B cell (primary cell): Measurements from ENCODE around the gene RNU1-4. TPM values are rescaled to one million over a fixed set of nuclear protein-coding genes. Genes with fewer than 3 reads are reported as not detected.
"Not testable (repeated sequence)": the region's sequence is repeated elsewhere in the genome, so short reads cannot be mapped to it uniquely, and the experiment has no call there.

Experiments
- ATAC-seq: fragments of 200-7000 bp; cut with Tn5 transposase; one replicate; pipeline ENCODE4 v1.10.0; 2021; ENCODE audit warnings: low read depth, mild to moderate bottlenecking, moderate number of reproducible peaks, moderate library complexity
- CTCF ChIA-PET: fragments of 350-600 bp; sonication (Branson Sonifier 250); formaldehyde crosslinking; loops from one replicate; lab custom pipeline; 2021; ENCODE audit warnings: antibody characterized with exemption, inconsistent platforms; lab: Charles Lee
- POLR2A ChIA-PET: fragments of 350-600 bp; sonication (Branson Sonifier 250); formaldehyde crosslinking; loops from one replicate; lab custom pipeline; 2021; ENCODE audit warnings: antibody characterized with exemption; lab: Charles Lee
- DNase-seq: peaks from one replicate; pipeline ENCODE4 v3.0.0; 2013
- H2AFZ ChIP-seq: 2 replicates; pipeline ENCODE4 v1.6.1; 2012; ENCODE audit warnings: mild to moderate bottlenecking, low read depth, low read length; ENCODE audit not compliant: insufficient read depth, poor library complexity, severe bottlenecking
- H3K27ac ChIP-seq, 2 donors: 1 replicate in 1 of 2; 2 replicates in 1 of 2; pipeline ENCODE4 v1.5.1; 2012 to 2013; ENCODE audit warnings: low read length in 2 of 2, mild to moderate bottlenecking in 2 of 2, moderate library complexity in 1 of 2
- H3K27me3 ChIP-seq, 4 experiments: fragments of 200-600 bp in 1 of 4; sonication (generic) in 1 of 4; replicated peaks in 1 of 4; 1 replicate in 2 of 4; 2 replicates in 2 of 4; pipeline versions ENCODE4 v1.6.1 to v1.7.0; 2013 to 2016; ENCODE audit warnings: low read length in 3 of 4, mild to moderate bottlenecking in 2 of 4, mixed read lengths in 1 of 4, moderate library complexity in 1 of 4; ENCODE audit not compliant: insufficient read depth in 4 of 4, control insufficient read depth in 3 of 4; ENCODE audit errors: control extremely low read depth in 1 of 4
- H3K36me3 ChIP-seq, 2 experiments: replicated peaks in 1 of 2; 1 replicate in 1 of 2; 2 replicates in 1 of 2; pipeline versions ENCODE4 v1.6.1 to v1.7.1; 2013; ENCODE audit warnings: low read length in 1 of 2; ENCODE audit not compliant: insufficient read depth in 2 of 2, control insufficient read depth in 1 of 2; ENCODE audit errors: control extremely low read depth in 1 of 2, extremely low read depth in 1 of 2
- H3K4me1 ChIP-seq, 2 donors: fragments of 200-600 bp in 1 of 2; sonication (generic) in 1 of 2; 1 replicate in 1 of 2; 2 replicates in 1 of 2; pipeline versions ENCODE4 v1.5.1 to v1.6.1; 2013 to 2017; ENCODE audit warnings: low read length in 2 of 2; ENCODE audit not compliant: control insufficient read depth in 2 of 2, insufficient read depth in 2 of 2
- H3K4me2 ChIP-seq: replicated peaks from 2 replicates; pipeline ENCODE3; 2012; ENCODE audit warnings: mild to moderate bottlenecking, low read depth, low read length; ENCODE audit not compliant: poor library complexity, severe bottlenecking
- H3K4me3 ChIP-seq, 5 experiments: fragments of 200-600 bp in 1 of 5; sonication (generic) in 1 of 5; 1 replicate in 3 of 5; 2 replicates in 2 of 5; pipeline versions ENCODE4 v1.5.1 to v1.7.0; 2011 to 2016; ENCODE audit warnings: low read length in 4 of 5, mild to moderate bottlenecking in 4 of 5, low read depth in 2 of 5, control low read depth in 1 of 5, moderate library complexity in 1 of 5; ENCODE audit not compliant: insufficient read depth in 1 of 5; ENCODE audit errors: control extremely low read depth in 1 of 5, extremely low read depth in 1 of 5
- H3K79me2 ChIP-seq: fragments of 200-600 bp; sonication (generic); one replicate; pipeline ENCODE4 v1.6.0; 2016; ENCODE audit warnings: low read length; ENCODE audit not compliant: control insufficient read depth, insufficient read depth
- H3K9ac ChIP-seq: fragments of 200-600 bp; sonication (generic); 2 replicates; pipeline ENCODE4 v1.6.1; 2017; ENCODE audit warnings: mild to moderate bottlenecking, low read length, moderate library complexity
- H3K9me3 ChIP-seq, 3 donors: one replicate each; pipeline versions ENCODE4 v1.6.1 to v1.7.1; 2013; ENCODE audit warnings: low read length in 2 of 3; ENCODE audit not compliant: control insufficient read depth in 2 of 3, insufficient read depth in 1 of 3; ENCODE audit errors: control extremely low read depth in 1 of 3
- H4K20me1 ChIP-seq: 2 replicates; pipeline ENCODE4 v1.6.0; 2012; ENCODE audit warnings: mild to moderate bottlenecking, low read length; ENCODE audit not compliant: insufficient read depth, control insufficient read depth, poor library complexity, severe bottlenecking
- H3K27ac Mint-ChIP-seq: one replicate; pipeline ENCODE4 v1.8.0; 2021; ENCODE audit warnings: mixed read lengths
- H3K27me3 Mint-ChIP-seq: one replicate; pipeline ENCODE4 v1.8.0; 2021; ENCODE audit warnings: mixed read lengths
- H3K4me1 Mint-ChIP-seq: one replicate; pipeline ENCODE4 v1.8.0; 2021; ENCODE audit warnings: mixed read lengths
- H3K4me3 Mint-ChIP-seq: one replicate; pipeline ENCODE4 v1.8.0; 2021; ENCODE audit warnings: mixed read lengths
- H3K9me3 Mint-ChIP-seq: one replicate; pipeline ENCODE4 v1.8.0; 2022; ENCODE audit warnings: mixed read lengths; ENCODE audit not compliant: insufficient read depth
- WGBS: methylation state at CpG from one replicate; pipeline ENCODE4 v1.1.5; 2013; ENCODE audit warnings: missing lambda C conversion rate; ENCODE audit not compliant: insufficient coverage; 5-methylcytosine and 5-hydroxymethylcytosine counted together
- intact Hi-C: fragments of 100-400 bp; cut with micrococcal nuclease; formaldehyde crosslinking; loops from one replicate; pipeline ENCODE4 v1.10.0; 2022
- polyA plus RNA-seq: library from polyadenylated mRNA; depleted of rRNA; stranded (reverse); fragments of >200 nt; gene quantifications from 2 replicates; pipeline ENCODE4 v1.2.3, GENCODE V29; 2012
- total RNA-seq, 2 donors: library from RNA; stranded (reverse); fragments of 120-200 nt in 1 of 2; gene quantifications; 1 replicate in 1 of 2; 2 replicates in 1 of 2; pipeline versions ENCODE4 v1.2.3 to v1.2.4, GENCODE V29; 2013 to 2022

The RNU1-4 gene
- total and polyA plus RNA-seq, 2 donors (not counting 1 experiment from before 2014, with no cell fraction given): 4,377 TPM; not detected in 1

GRCh38 chr1:16760456-16760765, 20.1 kb downstream of the RNU1-4 start:
- H4K20me1 ChIP-seq, H3K4me3 Mint-ChIP-seq, intact Hi-C loops, H3K79me2 ChIP-seq, H3K9me3 Mint-ChIP-seq, H3K27ac ChIP-seq, H3K27ac Mint-ChIP-seq, H3K4me1 ChIP-seq, H3K9me3 ChIP-seq, POLR2A ChIA-PET, DNase-seq, H3K27me3 ChIP-seq, H3K4me3 ChIP-seq, H3K4me2 ChIP-seq, ATAC-seq, H3K4me1 Mint-ChIP-seq, CTCF ChIA-PET, H3K9ac ChIP-seq, H3K36me3 ChIP-seq, H2AFZ ChIP-seq: not testable (repeated sequence)
- no CpG with 5 or more reads among the region's 11 CpGs for WGBS
- H3K27me3 Mint-ChIP-seq: peaks cover 12% of the 10 kb centered on the region

GRCh38 chr1:16760801-16761200, 20.5 kb downstream of the RNU1-4 start:
- H3K9me3 Mint-ChIP-seq, H3K4me3 ChIP-seq, intact Hi-C loops, H2AFZ ChIP-seq, H3K27me3 ChIP-seq, H3K4me1 ChIP-seq, H3K27ac Mint-ChIP-seq, CTCF ChIA-PET, H3K36me3 ChIP-seq, H3K9me3 ChIP-seq, H3K9ac ChIP-seq, H3K4me1 Mint-ChIP-seq, POLR2A ChIA-PET, H3K79me2 ChIP-seq, H4K20me1 ChIP-seq, ATAC-seq, H3K4me3 Mint-ChIP-seq, DNase-seq, H3K4me2 ChIP-seq, H3K27ac ChIP-seq: not testable (repeated sequence)
- peaks cover 12% of the 10 kb centered on the region for H3K27me3 Mint-ChIP-seq
- WGBS: 100% methylated on average over 6 of the region's 11 CpGs

- H3K27me3 ChIP-seq, CTCF ChIA-PET, H3K9me3 ChIP-seq, H3K36me3 ChIP-seq, ATAC-seq, DNase-seq, H3K79me2 ChIP-seq, H3K4me2 ChIP-seq, H3K9me3 Mint-ChIP-seq, H2AFZ ChIP-seq, H4K20me1 ChIP-seq, H3K4me3 ChIP-seq, POLR2A ChIA-PET, H3K4me3 Mint-ChIP-seq, H3K27ac ChIP-seq, H3K4me1 ChIP-seq, intact Hi-C loops, H3K27ac Mint-ChIP-seq, H3K4me1 Mint-ChIP-seq, H3K9ac ChIP-seq: not testable (repeated sequence)
- 82% methylated on average over 8 of the region's 9 CpGs for WGBS
- peaks cover 23% of the 10 kb centered on the region for H3K27me3 Mint-ChIP-seq
Observed at GRCh38 chr1:16764248-16764819, 24.0 kb downstream of the RNU1-4 start.

- WGBS: 100% methylated on average over 4 of the region's 15 CpGs
- intact Hi-C loops, DNase-seq, H3K4me1 Mint-ChIP-seq, H3K27ac Mint-ChIP-seq, H2AFZ ChIP-seq, CTCF ChIA-PET, H3K9me3 Mint-ChIP-seq, H3K9me3 ChIP-seq, H3K4me3 ChIP-seq, H3K79me2 ChIP-seq, H3K27me3 ChIP-seq, H3K27ac ChIP-seq, ATAC-seq, H3K4me1 ChIP-seq, H3K4me3 Mint-ChIP-seq, POLR2A ChIA-PET, H4K20me1 ChIP-seq, H3K4me2 ChIP-seq, H3K9ac ChIP-seq, H3K36me3 ChIP-seq: not testable (repeated sequence)
- peaks cover 23% of the 10 kb centered on the region for H3K27me3 Mint-ChIP-seq
Observed at GRCh38 chr1:16764820-16765655, 24.7 kb downstream of the RNU1-4 start.
